OCI-LY1 (cell line): ENCODE data around the gene MLF2.

Experiments used
- CTCF ChIP-seq: fragments of 200-600 bp; sonication (generic), shearing (Covaris generic); IDR thresholded peaks from 2 replicates; pipeline ENCODE4 v1.5.1; 2017; ENCODE audit warnings: mild to moderate bottlenecking, antibody characterized with exemption, low read length, moderate library complexity, mixed read lengths
- EZH2 ChIP-seq: fragments of 200-600 bp; sonication (generic), shearing (Covaris generic); IDR thresholded peaks from 2 replicates; pipeline ENCODE4 v1.8.0; 2017; ENCODE audit warnings: borderline replicate concordance, mixed run types, mild to moderate bottlenecking, antibody characterized with exemption, low read length, moderate library complexity, mixed read lengths

DNA sequence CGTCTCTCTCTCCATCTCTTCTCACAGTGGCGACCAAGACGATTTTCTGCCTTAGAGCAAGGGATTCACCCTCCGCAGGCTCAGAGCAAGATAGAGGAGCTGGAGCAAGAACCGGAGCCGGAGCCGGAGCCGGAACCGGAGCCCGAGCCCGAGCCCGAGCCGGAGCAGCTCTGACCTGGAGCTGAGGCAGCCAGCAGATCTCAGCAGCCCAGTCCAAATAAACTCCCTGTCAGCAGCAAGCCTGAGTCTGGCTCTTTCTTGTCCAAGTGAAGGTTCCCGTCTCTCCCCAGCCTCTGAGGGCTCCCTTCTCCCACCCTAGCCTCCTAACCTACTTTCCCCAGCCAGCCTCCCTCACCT, 25.3 kb upstream of the MLF2 start:
- TF ChIP-seq EZH2 (no peak), CTCF (no peak)
